H9 (cell line): ENCODE data around the gene DCXR. TPM values are rescaled to one million over a fixed set of nuclear protein-coding genes. Genes with fewer than 3 reads are reported as not detected.

Experiments
- DNase-seq: peaks from one replicate; pipeline ENCODE4 v3.0.0-alpha.2; 2017
- H2AFZ ChIP-seq: one replicate; pipeline ENCODE4 v1.6.1; 2013; ENCODE audit warnings: mild to moderate bottlenecking, low read length, control low read depth, moderate library complexity
- H2AK5ac ChIP-seq: 2 replicates; pipeline ENCODE4 v1.6.1; 2013; ENCODE audit warnings: low read length, control low read depth, mixed read lengths; ENCODE audit not compliant: insufficient read length
- H2BK120ac ChIP-seq: one replicate; pipeline ENCODE4 v1.6.1; 2013; ENCODE audit warnings: low read depth, mild to moderate bottlenecking, low read length, control low read depth, inconsistent platforms; ENCODE audit not compliant: poor library complexity, severe bottlenecking
- H2BK12ac ChIP-seq: 2 replicates; pipeline ENCODE4 v1.6.1; 2013; ENCODE audit warnings: low read length, control low read depth, mixed read lengths, low read depth; ENCODE audit not compliant: insufficient read length
- H2BK15ac ChIP-seq: 2 replicates; pipeline ENCODE4 v1.6.1; 2013; ENCODE audit warnings: low read depth, low read length, control low read depth
- H2BK20ac ChIP-seq: one replicate; pipeline ENCODE4 v1.6.1; 2013; ENCODE audit warnings: low read depth, mild to moderate bottlenecking, low read length, control low read depth, inconsistent platforms; ENCODE audit not compliant: poor library complexity, severe bottlenecking
- H2BK5ac ChIP-seq: 2 replicates; pipeline ENCODE4 v1.6.1; 2013; ENCODE audit warnings: low read length, control low read depth, mixed read lengths; ENCODE audit not compliant: insufficient read length
- H3K14ac ChIP-seq: 2 replicates; pipeline ENCODE4 v1.6.1; 2013; ENCODE audit warnings: low read length, control low read depth; ENCODE audit not compliant: insufficient read depth
- H3K18ac ChIP-seq: 2 replicates; pipeline ENCODE4 v1.6.1; 2013; ENCODE audit warnings: low read depth, mild to moderate bottlenecking, mixed read lengths, low read length, control low read depth; ENCODE audit not compliant: insufficient read length
- H3K23ac ChIP-seq: 2 replicates; pipeline ENCODE4 v1.6.1; 2013; ENCODE audit warnings: low read length, control low read depth, mixed read lengths, low read depth; ENCODE audit not compliant: insufficient read length
- H3K23me2 ChIP-seq: 2 replicates; pipeline ENCODE4 v1.6.1; 2013; ENCODE audit warnings: low read depth, mild to moderate bottlenecking, mixed read lengths, low read length, control low read depth; ENCODE audit not compliant: insufficient read length, poor library complexity, severe bottlenecking
- H3K27ac ChIP-seq: 2 replicates; pipeline ENCODE4 v1.5.1; 2013; ENCODE audit warnings: low read length, control low read depth, mixed read lengths, low read depth; ENCODE audit not compliant: insufficient read length
- H3K27me3 ChIP-seq: 2 replicates; pipeline ENCODE4 v1.6.1; 2013; ENCODE audit warnings: low read length, control low read depth, inconsistent platforms; ENCODE audit not compliant: insufficient read depth
- H3K4ac ChIP-seq: 2 replicates; pipeline ENCODE4 v1.6.1; 2013; ENCODE audit warnings: low read depth, mild to moderate bottlenecking, control low read depth, inconsistent platforms, low read length, moderate library complexity
- H3K4me1 ChIP-seq: 2 replicates; pipeline ENCODE4 v1.6.1; 2013; ENCODE audit warnings: low read length, control low read depth, inconsistent platforms; ENCODE audit not compliant: insufficient read depth
- H3K4me2 ChIP-seq: 2 replicates; pipeline ENCODE4 v1.6.1; 2013; ENCODE audit warnings: low read length, control low read depth, mixed read lengths; ENCODE audit not compliant: insufficient read length, insufficient read depth
- H3K56ac ChIP-seq: 2 replicates; pipeline ENCODE4 v1.6.1; 2013; ENCODE audit warnings: low read depth, mild to moderate bottlenecking, mixed read lengths, low read length, control low read depth; ENCODE audit not compliant: insufficient read length
- H3K79me1 ChIP-seq: 2 replicates; pipeline ENCODE4 v1.6.1; 2013; ENCODE audit warnings: low read depth, mild to moderate bottlenecking, moderate library complexity, low read length, control low read depth, inconsistent platforms; ENCODE audit not compliant: insufficient read depth, poor library complexity, severe bottlenecking
- H3K79me2 ChIP-seq: 2 replicates; pipeline ENCODE4 v1.6.1; 2013; ENCODE audit warnings: low read length, control low read depth, inconsistent platforms; ENCODE audit not compliant: insufficient read depth
- H3K9ac ChIP-seq: 2 replicates; pipeline ENCODE4 v1.6.1; 2013; ENCODE audit warnings: low read length, control low read depth, mixed read lengths; ENCODE audit not compliant: insufficient read length; ENCODE audit errors: extremely low read depth
- H3K9me3 ChIP-seq: one replicate; pipeline ENCODE4 v1.6.1; 2013; ENCODE audit warnings: low read depth, low read length, inconsistent platforms; ENCODE audit not compliant: control insufficient read depth
- H3T11ph ChIP-seq: one replicate; pipeline ENCODE4 v1.6.1; 2013; ENCODE audit warnings: mild to moderate bottlenecking, low read length, control low read depth, inconsistent platforms
- H4K20me1 ChIP-seq: one replicate; pipeline ENCODE4 v1.6.1; 2013; ENCODE audit not compliant: control insufficient read depth, insufficient read length, insufficient read depth
- H4K5ac ChIP-seq: 2 replicates; pipeline ENCODE4 v1.6.1; 2013; ENCODE audit warnings: low read depth, mild to moderate bottlenecking, mixed read lengths, low read length, control low read depth; ENCODE audit not compliant: insufficient read length
- H4K8ac ChIP-seq: replicated peaks from 2 replicates; pipeline ENCODE4 v1.6.1; 2013; ENCODE audit warnings: low read length, control low read depth, mixed read lengths, low read depth; ENCODE audit not compliant: insufficient read length
- H4K91ac ChIP-seq: 2 replicates; pipeline ENCODE4 v1.6.1; 2013; ENCODE audit warnings: low read depth, mild to moderate bottlenecking, moderate library complexity, mixed read lengths, low read length, control low read depth; ENCODE audit not compliant: insufficient read length
- H3K27ac Mint-ChIP-seq, 3 experiments: 2 replicates in 2 of 3; 3 replicates in 1 of 3; pipeline ENCODE4 v1.8.0; 2020 to 2021; ENCODE audit warnings: mixed read lengths in 3 of 3, mild to moderate bottlenecking in 1 of 3, moderate library complexity in 1 of 3
- H3K27me3 Mint-ChIP-seq: 2 replicates; pipeline ENCODE4 v1.8.0; 2021; ENCODE audit warnings: low read depth, mild to moderate bottlenecking, moderate library complexity, mixed read lengths
- H3K36me3 Mint-ChIP-seq, 3 experiments: 2 replicates in 2 of 3; 3 replicates in 1 of 3; pipeline ENCODE4 v1.8.0; 2020 to 2021; ENCODE audit warnings: low read depth in 3 of 3, mixed read lengths in 3 of 3; ENCODE audit not compliant: insufficient read depth in 1 of 3
- H3K4me1 Mint-ChIP-seq, 2 experiments: 2 replicates each; pipeline ENCODE4 v1.8.0; 2020; ENCODE audit warnings: mixed read lengths in 2 of 2
- H3K4me3 Mint-ChIP-seq, 2 experiments: 2 replicates in 1 of 2; 3 replicates in 1 of 2; pipeline ENCODE4 v1.8.0; 2020 to 2021; ENCODE audit warnings: mild to moderate bottlenecking in 2 of 2, mixed read lengths in 2 of 2, moderate library complexity in 1 of 2
- H3K9me3 Mint-ChIP-seq, 2 experiments: 2 replicates in 1 of 2; 3 replicates in 1 of 2; pipeline ENCODE4 v1.8.0; 2020; ENCODE audit warnings: mild to moderate bottlenecking in 2 of 2, mixed read lengths in 2 of 2, moderate library complexity in 1 of 2
- WGBS: extraction: QIAGEN DNeasy Blood & Tissue Kit; methylation state at CpG from one replicate; pipeline ENCODE4 v1.1.7; 2013; ENCODE audit warnings: missing lambda C conversion rate, low lambda C conversion rate, mixed read lengths; ENCODE audit not compliant: insufficient read length; ENCODE audit errors: extremely low coverage; 5-methylcytosine and 5-hydroxymethylcytosine counted together
- total RNA-seq: library from RNA; stranded (reverse); gene quantifications from 2 replicates; pipeline ENCODE4 v1.2.1, GENCODE V29; 2021
- TF ChIP-seq, protein P1 (sequence below): fragments of 200-600 bp; sonication (generic); conservative IDR thresholded peaks from 3 replicates; pipeline ENCODE4 v1.8.0; 2021; ENCODE audit warnings: antibody characterized with exemption, mild to moderate bottlenecking

The DCXR gene
- total RNA-seq, 1 experiment from 2014 or later: 93.6 TPM

DNA sequence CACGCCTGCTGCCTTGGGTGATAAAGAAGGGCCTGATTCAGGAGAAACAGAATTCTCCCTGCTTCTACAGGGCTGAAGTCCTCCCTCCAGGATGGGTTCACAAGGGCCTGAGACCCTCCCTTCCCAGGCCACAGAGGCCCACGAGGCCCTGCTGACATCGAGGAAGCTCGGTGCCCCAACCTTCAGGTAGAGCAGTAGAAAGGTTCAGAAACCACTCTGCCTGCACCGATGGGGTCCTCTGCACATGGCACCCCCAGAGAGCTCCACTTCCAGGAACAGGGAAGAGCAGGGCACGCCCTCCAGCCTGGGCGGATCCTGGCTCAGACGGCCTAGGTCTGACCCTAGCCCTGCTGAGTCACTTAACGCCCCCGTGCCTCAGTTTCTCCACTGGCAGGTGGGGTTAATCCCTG, 15.6 kb downstream of the DCXR start:
- H3K23ac ChIP-seq: no peak overlapping the region
- H3K14ac ChIP-seq: 0 out of 2 replicates have a peak overlapping the region, but pooled peaks have one; percentile 46
- H2AK5ac ChIP-seq: no peak overlapping the region
- peak overlapping the region; percentile 79 to 88 for H3K4me3 Mint-ChIP-seq
- H3K36me3 Mint-ChIP-seq: peaks cover 3 to 12% (median 5%) of the 10 kb centered on the region in 3 experiments; a peak in 5 of 7 replicates
- no peak overlapping the region for H3K18ac ChIP-seq
- no peaks in the 10 kb centered on the region for H3K27me3 ChIP-seq
- H4K91ac ChIP-seq: no peak overlapping the region
- H4K8ac ChIP-seq: no peak overlapping the region
- no peak overlapping the region for H3K56ac ChIP-seq
- no peak overlapping the region for H2AFZ ChIP-seq
- H2BK5ac ChIP-seq: no peak overlapping the region
- H3K4ac ChIP-seq: no peak overlapping the region
- H2BK120ac ChIP-seq: no peak overlapping the region
- no peak overlapping the region for H2BK15ac ChIP-seq
- TF ChIP-seq, protein P1, sequence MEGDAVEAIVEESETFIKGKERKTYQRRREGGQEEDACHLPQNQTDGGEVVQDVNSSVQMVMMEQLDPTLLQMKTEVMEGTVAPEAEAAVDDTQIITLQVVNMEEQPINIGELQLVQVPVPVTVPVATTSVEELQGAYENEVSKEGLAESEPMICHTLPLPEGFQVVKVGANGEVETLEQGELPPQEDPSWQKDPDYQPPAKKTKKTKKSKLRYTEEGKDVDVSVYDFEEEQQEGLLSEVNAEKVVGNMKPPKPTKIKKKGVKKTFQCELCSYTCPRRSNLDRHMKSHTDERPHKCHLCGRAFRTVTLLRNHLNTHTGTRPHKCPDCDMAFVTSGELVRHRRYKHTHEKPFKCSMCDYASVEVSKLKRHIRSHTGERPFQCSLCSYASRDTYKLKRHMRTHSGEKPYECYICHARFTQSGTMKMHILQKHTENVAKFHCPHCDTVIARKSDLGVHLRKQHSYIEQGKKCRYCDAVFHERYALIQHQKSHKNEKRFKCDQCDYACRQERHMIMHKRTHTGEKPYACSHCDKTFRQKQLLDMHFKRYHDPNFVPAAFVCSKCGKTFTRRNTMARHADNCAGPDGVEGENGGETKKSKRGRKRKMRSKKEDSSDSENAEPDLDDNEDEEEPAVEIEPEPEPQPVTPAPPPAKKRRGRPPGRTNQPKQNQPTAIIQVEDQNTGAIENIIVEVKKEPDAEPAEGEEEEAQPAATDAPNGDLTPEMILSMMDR: no peak
- no peak overlapping the region for H3K27ac Mint-ChIP-seq
- no peaks in the 10 kb centered on the region for H3K4me1 ChIP-seq
- no peaks in the 10 kb centered on the region; the same call in 1 of the 2 replicates for H3K27me3 Mint-ChIP-seq
- peak overlapping the region; percentile 89 for H3K4me2 ChIP-seq
- H4K5ac ChIP-seq: no peak overlapping the region
- peaks cover 5% of the 10 kb centered on the region for H3K79me1 ChIP-seq
- peaks cover 5% of the 10 kb centered on the region for H3K23me2 ChIP-seq
- no peak for DNase-seq
- H3K27ac ChIP-seq: no peak overlapping the region
- H3K4me1 Mint-ChIP-seq: peaks cover 7 to 16% of the 10 kb centered on the region in 2 experiments
- no peak overlapping the region for H2BK12ac ChIP-seq
- H3K79me2 ChIP-seq: no peaks in the 10 kb centered on the region
- H3K9me3 ChIP-seq: no peaks in the 10 kb centered on the region
- no peaks in the 10 kb centered on the region for H4K20me1 ChIP-seq
- H3T11ph ChIP-seq: no peak overlapping the region
- no CpG with 5 or more reads among the region's 10 CpGs for WGBS
- H2BK20ac ChIP-seq: no peak overlapping the region
- peak overlapping the region; percentile 39 for H3K9ac ChIP-seq
- H3K9me3 Mint-ChIP-seq: peaks cover 0 to 2% of the 10 kb centered on the region in 2 experiments; a peak in 1 of 5 replicates
